ENCODE data around the gene ZNF165.
A peak's percentile ranks its signal among the peaks of the same experiment; 100 is the strongest.
"Not testable (repeated sequence)": the region's sequence is repeated elsewhere in the genome, so short reads cannot be mapped to it uniquely, and the experiment has no call there.

The ZNF165 gene

GRCh38 chr6:28118217-28118616 lies 37.8 kb downstream of the ZNF165 start:
- Histone ChIP-seq H3K27me3 (ENCODE audit: low read length) (no peaks in the 10 kb centered on the region), H4K20me1 (ENCODE audit: low read depth, low read length) (no peaks in the 10 kb centered on the region), H3K36me3 (ENCODE audit: low read length) (peaks cover 35% of the 10 kb centered on the region; the same call in 1 of the 2 replicates), H3K4me2 (ENCODE audit: low read depth, low read length, poor library complexity, severe bottlenecking) (no peak overlapping the region), H3K79me2 (ENCODE audit: insufficient read depth, low read length) (peaks cover 5% of the 10 kb centered on the region; the same call in 1 of the 2 replicates), H3K4me3 (ENCODE audit: insufficient read depth, low read length, poor library complexity, severe bottlenecking) (no peak overlapping the region), H2AFZ (ENCODE audit: low read depth, low read length, severe bottlenecking) (no peak overlapping the region), H3F3A (ENCODE audit: insufficient read depth) (peaks cover 3% of the 10 kb centered on the region; the same call in 1 of the 2 replicates), H3K9me3 (ENCODE audit: insufficient read depth, low read length) (no peaks in the 10 kb centered on the region), H3K9me2 (replicated peaks; ENCODE audit: insufficient read depth, low read length) (no peaks in the 10 kb centered on the region), H3K27ac (ENCODE audit: low read depth, low read length) (no peak overlapping the region), H3K9ac (ENCODE audit: low read length) (no peak overlapping the region)
- no peak for TF ChIP-seq EZH2phosphoT487 (conservative IDR thresholded peaks at IDR 0.05; ENCODE audit: low read length)
- TF ChIP-seq, protein P1, sequence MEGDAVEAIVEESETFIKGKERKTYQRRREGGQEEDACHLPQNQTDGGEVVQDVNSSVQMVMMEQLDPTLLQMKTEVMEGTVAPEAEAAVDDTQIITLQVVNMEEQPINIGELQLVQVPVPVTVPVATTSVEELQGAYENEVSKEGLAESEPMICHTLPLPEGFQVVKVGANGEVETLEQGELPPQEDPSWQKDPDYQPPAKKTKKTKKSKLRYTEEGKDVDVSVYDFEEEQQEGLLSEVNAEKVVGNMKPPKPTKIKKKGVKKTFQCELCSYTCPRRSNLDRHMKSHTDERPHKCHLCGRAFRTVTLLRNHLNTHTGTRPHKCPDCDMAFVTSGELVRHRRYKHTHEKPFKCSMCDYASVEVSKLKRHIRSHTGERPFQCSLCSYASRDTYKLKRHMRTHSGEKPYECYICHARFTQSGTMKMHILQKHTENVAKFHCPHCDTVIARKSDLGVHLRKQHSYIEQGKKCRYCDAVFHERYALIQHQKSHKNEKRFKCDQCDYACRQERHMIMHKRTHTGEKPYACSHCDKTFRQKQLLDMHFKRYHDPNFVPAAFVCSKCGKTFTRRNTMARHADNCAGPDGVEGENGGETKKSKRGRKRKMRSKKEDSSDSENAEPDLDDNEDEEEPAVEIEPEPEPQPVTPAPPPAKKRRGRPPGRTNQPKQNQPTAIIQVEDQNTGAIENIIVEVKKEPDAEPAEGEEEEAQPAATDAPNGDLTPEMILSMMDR (IDR thresholded peaks at IDR 0.05; ENCODE audit: insufficient read depth, low read length, poor library complexity, severe bottlenecking) = no peak

- Histone ChIP-seq H3K4me2 (ENCODE audit: low read depth, low read length, poor library complexity, severe bottlenecking) (no peak overlapping the region), H3K9ac (ENCODE audit: low read length) (no peak overlapping the region), H3K27me3 (ENCODE audit: low read length) (no peaks in the 10 kb centered on the region), H3K79me2 (ENCODE audit: insufficient read depth, low read length) (peaks cover 39% of the 10 kb centered on the region), H3K27ac (ENCODE audit: low read depth, low read length) (no peak overlapping the region), H2AFZ (ENCODE audit: low read depth, low read length, severe bottlenecking) (no peak overlapping the region), H3F3A (ENCODE audit: insufficient read depth) (peaks cover 8% of the 10 kb centered on the region; the same call in 1 of the 2 replicates), H3K4me3 (ENCODE audit: insufficient read depth, low read length, poor library complexity, severe bottlenecking) (no peak overlapping the region), H4K20me1 (ENCODE audit: low read depth, low read length) (no peaks in the 10 kb centered on the region), H3K9me2 (replicated peaks; ENCODE audit: insufficient read depth, low read length) (no peaks in the 10 kb centered on the region), H3K9me3 (ENCODE audit: insufficient read depth, low read length) (no peaks in the 10 kb centered on the region), H3K36me3 (ENCODE audit: low read length) (peaks cover 40% of the 10 kb centered on the region; the same call in 1 of the 2 replicates)
- TF ChIP-seq, protein P1 (IDR thresholded peaks at IDR 0.05; ENCODE audit: insufficient read depth, low read length, poor library complexity, severe bottlenecking) = no peak
- no peak for TF ChIP-seq EZH2phosphoT487 (conservative IDR thresholded peaks at IDR 0.05; ENCODE audit: low read length)
Observed at GRCh38 chr6:28121876-28122275, 41.5 kb downstream of the ZNF165 start.

DNA sequence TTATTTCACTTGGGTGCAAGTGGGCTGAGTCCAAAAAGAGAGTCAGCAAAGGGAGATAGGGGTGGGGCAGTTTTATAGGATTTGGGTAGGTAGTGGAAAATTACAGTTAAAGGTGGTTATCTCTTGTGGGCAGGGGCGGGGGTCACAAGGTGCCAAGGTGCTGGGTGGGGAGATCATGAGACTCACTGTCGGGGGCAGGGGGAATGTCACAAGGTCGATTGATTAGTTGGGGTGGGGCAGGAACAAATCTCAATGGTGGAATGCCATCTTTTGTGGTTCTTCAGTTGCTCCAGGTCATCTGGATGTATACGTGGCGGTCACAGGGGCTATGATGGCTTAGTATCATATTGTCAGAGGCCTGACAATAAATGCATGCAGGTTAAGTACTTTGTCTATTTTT lies 41.9 kb downstream of the ZNF165 start:
- H3F3A ChIP-seq (ENCODE audit: insufficient read depth); H2AFZ ChIP-seq (ENCODE audit: low read depth, low read length, severe bottlenecking); H3K27ac ChIP-seq (ENCODE audit: low read depth, low read length); H3K9ac ChIP-seq (ENCODE audit: low read length); H3K9me2 ChIP-seq (replicated peaks; ENCODE audit: insufficient read depth, low read length); H3K4me3 ChIP-seq (ENCODE audit: insufficient read depth, low read length, poor library complexity, severe bottlenecking); H3K9me3 ChIP-seq (ENCODE audit: insufficient read depth, low read length); H4K20me1 ChIP-seq (ENCODE audit: low read depth, low read length); H3K4me2 ChIP-seq (ENCODE audit: low read depth, low read length, poor library complexity, severe bottlenecking); H3K27me3 ChIP-seq (ENCODE audit: low read length): not testable (repeated sequence)
- peaks cover 43% of the 10 kb centered on the region for H3K79me2 ChIP-seq (ENCODE audit: insufficient read depth, low read length)
- H3K36me3 ChIP-seq (ENCODE audit: low read length) = peaks cover 41% of the 10 kb centered on the region; the same call in 1 of the 2 replicates

- H3K79me2 ChIP-seq (ENCODE audit: insufficient read depth, low read length) = peaks cover 64% of the 10 kb centered on the region
- H3K4me3 ChIP-seq (ENCODE audit: insufficient read depth, low read length, poor library complexity, severe bottlenecking) = peak within 1 kb of the TSS; percentile 71
- H3K9ac ChIP-seq (ENCODE audit: low read length) = peak within 1 kb of the TSS; percentile 63
- H4K20me1 ChIP-seq (ENCODE audit: low read depth, low read length) = 0 out of 2 replicates have a peak, but pooled peaks cover 4% of the 10 kb centered on the region
- peaks cover 12% of the 10 kb centered on the region; the same call in 1 of the 2 replicates for H3F3A ChIP-seq (ENCODE audit: insufficient read depth)
- H2AFZ ChIP-seq (ENCODE audit: low read depth, low read length, severe bottlenecking) = peak within 1 kb of the TSS; percentile 39
- H3K4me2 ChIP-seq (ENCODE audit: low read depth, low read length, poor library complexity, severe bottlenecking) = peak within 1 kb of the TSS; percentile 74
- no peaks in the 10 kb centered on the region for H3K27me3 ChIP-seq (ENCODE audit: low read length)
- peak within 1 kb of the TSS; percentile 34 for H3K27ac ChIP-seq (ENCODE audit: low read depth, low read length)
- H3K9me3 ChIP-seq (ENCODE audit: insufficient read depth, low read length) = no peaks in the 10 kb centered on the region
- no peak for TF ChIP-seq EZH2phosphoT487 (conservative IDR thresholded peaks at IDR 0.05; ENCODE audit: low read length)
- TF ChIP-seq, protein P1 (IDR thresholded peaks at IDR 0.05; ENCODE audit: insufficient read depth, low read length, poor library complexity, severe bottlenecking) = no peak
- H3K9me2 ChIP-seq (replicated peaks; ENCODE audit: insufficient read depth, low read length) = no peaks in the 10 kb centered on the region
- H3K36me3 ChIP-seq (ENCODE audit: low read length) = peaks cover 43% of the 10 kb centered on the region; the same call in 1 of the 2 replicates
Observed at GRCh38 chr6:28124350-28124970, 44.1 kb downstream of the ZNF165 start, which contains the start of gene ZSCAN16. TSS of gene ZSCAN16 (plus strand) at chr6:28124609. CDS start at chr6:28125444, 835 bp downstream.

All from SU-DHL-6 (cell line).